Endothelial cell of umbilical vein (primary cell): ENCODE measurements around the gene SOX11. TPM values are rescaled to one million over a fixed set of nuclear protein-coding genes. Genes with fewer than 3 reads are reported as not detected.

Source experiments
- BruUV-seq: library from RNA; stranded (reverse); fragments of 400-500 nt; replicated peaks from 2 replicates; lab custom pipeline; 2021; lab: Mats Ljungman, UMichigan
- CTCF ChIA-PET: fragments of 300-600, 350-600 bp; sonication (Branson Sonifier 250); formaldehyde crosslinking; loops from one replicate; lab custom pipeline; 2021; ENCODE audit warnings: antibody characterized with exemption, inconsistent platforms; lab: Charles Lee
- POLR2A ChIA-PET: fragments of 300-600, 350-600 bp; sonication (Branson Sonifier 250); formaldehyde crosslinking; loops from one replicate; lab custom pipeline; 2021; ENCODE audit warnings: antibody characterized with exemption, inconsistent platforms; lab: Charles Lee
- DNase-seq: peaks from one replicate; pipeline ENCODE4 v3.0.0-alpha.2; 2011; ENCODE audit warnings: low read depth, low spot score
- FAIRE-seq: peaks from 2 replicates; lab custom pipeline; 2011; peaks lifted over from hg19 to GRCh38; lab: Jason Lieb, UNC
- H2AFZ ChIP-seq: 2 replicates; pipeline ENCODE4 v1.6.0; 2012; ENCODE audit warnings: low read depth, low read length, control low read depth, inconsistent platforms
- H3K27ac ChIP-seq: 2 replicates; pipeline ENCODE4 v1.5.1; 2011; ENCODE audit warnings: low read depth, mild to moderate bottlenecking, control low read depth, low read length, moderate library complexity; ENCODE audit not compliant: insufficient read depth
- H3K27me3 ChIP-seq, 2 experiments: 2 replicates each; pipeline versions ENCODE4 v1.6.0 to v1.6.1; 2011; ENCODE audit warnings: low read length in 2 of 2, mixed read lengths in 1 of 2; ENCODE audit not compliant: control insufficient read depth in 2 of 2, insufficient read depth in 2 of 2
- H3K36me3 ChIP-seq, 2 experiments: 2 replicates in 1 of 2; 3 replicates in 1 of 2; pipeline ENCODE4 v1.5.1; 2011; ENCODE audit warnings: low read length in 2 of 2, mild to moderate bottlenecking in 1 of 2, moderate library complexity in 1 of 2; ENCODE audit not compliant: control insufficient read depth in 2 of 2, insufficient read depth in 2 of 2; ENCODE audit errors: extremely low read depth in 1 of 2
- H3K4me1 ChIP-seq: 3 replicates; pipeline ENCODE4 v1.5.1; 2011; ENCODE audit warnings: mild to moderate bottlenecking, low read length; ENCODE audit not compliant: control insufficient read depth, insufficient read depth; ENCODE audit errors: extremely low read depth
- H3K4me2 ChIP-seq: 2 replicates; pipeline ENCODE4 v1.6.1; 2011; ENCODE audit warnings: low read length, control low read depth, mixed read lengths; ENCODE audit not compliant: insufficient read depth
- H3K4me3 ChIP-seq, 3 experiments: fragments of 200-600 bp in 1 of 3; sonication (generic), shearing (Covaris generic) in 1 of 3; replicated peaks in 1 of 3; 2 replicates each; pipeline ENCODE4 v1.5.1; 2011 to 2016; ENCODE audit warnings: control low read depth in 3 of 3, low read length in 3 of 3, mild to moderate bottlenecking in 2 of 3, inconsistent platforms in 1 of 3, low read depth in 1 of 3, moderate library complexity in 1 of 3; ENCODE audit not compliant: insufficient read depth in 1 of 3
- H3K79me2 ChIP-seq: 2 replicates; pipeline ENCODE4 v1.6.0; 2012; ENCODE audit warnings: low read length, inconsistent platforms; ENCODE audit not compliant: control insufficient read depth, insufficient read depth
- H3K9ac ChIP-seq: replicated peaks from 2 replicates; pipeline ENCODE3; 2011; ENCODE audit warnings: low read length, control low read depth; ENCODE audit not compliant: insufficient read depth; ENCODE audit errors: extremely low read depth
- H3K9me1 ChIP-seq: replicated peaks from 3 replicates; pipeline ENCODE4 v1.6.0; 2011; ENCODE audit warnings: mild to moderate bottlenecking, low read length; ENCODE audit not compliant: control insufficient read depth, insufficient read depth; ENCODE audit errors: extremely low read depth
- H3K9me3 ChIP-seq: replicated peaks from 2 replicates; pipeline ENCODE4 v1.5.1; 2012; ENCODE audit warnings: low read length, inconsistent platforms; ENCODE audit not compliant: control insufficient read depth, insufficient read depth
- H4K20me1 ChIP-seq: replicated peaks from 2 replicates; pipeline ENCODE3; 2011; ENCODE audit warnings: mild to moderate bottlenecking, low read length; ENCODE audit not compliant: control insufficient read depth, insufficient read depth; ENCODE audit errors: extremely low read depth
- CTCF ChIP-seq, 2 donors: IDR thresholded peaks; 1 replicate in 1 of 2; 2 replicates in 1 of 2; pipeline ENCODE4 v1.5.1; 2011; ENCODE audit warnings: low read length in 2 of 2, mild to moderate bottlenecking in 2 of 2, moderate library complexity in 2 of 2, control low read depth in 1 of 2, inconsistent platforms in 1 of 2, low read depth in 1 of 2; ENCODE audit not compliant: insufficient read depth in 1 of 2; ENCODE audit errors: extremely low read depth in 1 of 2
- EZH2 ChIP-seq: IDR thresholded peaks from 2 replicates; pipeline ENCODE4 v1.6.1; 2012; ENCODE audit warnings: borderline replicate concordance, low read depth, mild to moderate bottlenecking, moderate library complexity, low read length, inconsistent platforms; ENCODE audit not compliant: severe bottlenecking
- GATA2 ChIP-seq: IDR thresholded peaks from 2 replicates; pipeline ENCODE4 v1.7.0; 2011; ENCODE audit warnings: low read depth, mild to moderate bottlenecking, moderate library complexity, mixed read lengths, low read length; ENCODE audit not compliant: insufficient read length, insufficient read depth
- JUN ChIP-seq: IDR thresholded peaks from 2 replicates; pipeline ENCODE4 v1.6.1; 2011; ENCODE audit warnings: borderline replicate concordance, low read depth; ENCODE audit not compliant: insufficient read length, insufficient read depth
- MAX ChIP-seq: IDR thresholded peaks from 2 replicates; pipeline ENCODE4 v1.6.1; 2011; ENCODE audit not compliant: insufficient read depth, insufficient read length
- POLR2AphosphoS5 ChIP-seq: IDR thresholded peaks from 2 replicates; pipeline ENCODE4 v1.6.1; 2012; ENCODE audit warnings: low read depth, mild to moderate bottlenecking, control low read depth, low read length, moderate library complexity; ENCODE audit not compliant: insufficient read depth
- dilution Hi-C: fragments of 300-500 bp; cut with MboI; formaldehyde crosslinking; loops from one replicate; pipeline ENCODE4 v1.15.0; 2019; ENCODE audit warnings: low sequenced_read_pairs; ENCODE audit not compliant: extremely low pct_ligation_motif_present
- intact Hi-C: fragments of 100-400 bp; cut with micrococcal nuclease; formaldehyde crosslinking; loops from one replicate; pipeline ENCODE4 v1.10.0; 2022
- polyA plus RNA-seq, 4 experiments: library from polyadenylated mRNA; depleted of rRNA in 3 of 4; stranded (reverse) in 3 of 4; unstranded in 1 of 4; fragments of >200 nt; gene quantifications; 2 replicates each; pipeline versions ENCODE4 v1.2.1 to v1.2.3, GENCODE V29; 2011 to 2012; ENCODE audit warnings: missing spikeins in 1 of 4
- total RNA-seq: library from RNA; stranded (reverse); gene quantifications from 2 replicates; pipeline ENCODE4 v1.2.3, GENCODE V29; 2021

The SOX11 gene
- total and polyA plus RNA-seq, 2 donors (not counting 3 experiments of a cell fraction or from before 2014, with no cell fraction given) = not detected

GRCh38 chr2:5736050-5736449, 43.9 kb downstream of the SOX11 start:
- intact Hi-C loops = no loop called here
- no TSS peak for BruUV-seq
- no peak overlapping the region for H3K9ac ChIP-seq
- no peaks in the 10 kb centered on the region for H4K20me1 ChIP-seq
- dilution Hi-C loops = no loop called here
- DNase-seq (no peak), FAIRE-seq (no peak)
- no peak overlapping the region for H3K4me2 ChIP-seq
- TF ChIP-seq EZH2 = no peak
- no peak for TF ChIP-seq CTCF (IDR thresholded peaks at IDR 0.05; ENCODE audit: extremely low read depth in 1 of 2, insufficient read depth in 1 of 2, low read depth in 1 of 2, low read length in 2 of 2)
- TF ChIP-seq JUN = no peak
- TF ChIP-seq POLR2AphosphoS5 = no peak
- no peak for TF ChIP-seq MAX
- no peak for TF ChIP-seq GATA2
- no peak overlapping the region for H3K4me3 ChIP-seq
- no peak overlapping the region for H2AFZ ChIP-seq
- POLR2A ChIA-PET = no interaction called here
- H3K9me1 ChIP-seq = no peaks in the 10 kb centered on the region
- H3K79me2 ChIP-seq = no peaks in the 10 kb centered on the region
- no peaks in the 10 kb centered on the region for H3K36me3 ChIP-seq
- peaks cover 3% of the 10 kb centered on the region for H3K9me3 ChIP-seq
- no peaks in the 10 kb centered on the region for H3K4me1 ChIP-seq
- no peak overlapping the region for H3K27ac ChIP-seq
- CTCF ChIA-PET = no interaction called here
- no peaks in the 10 kb centered on the region for H3K27me3 ChIP-seq
